NCI-H128 (cell line): Measurements from ENCODE around the gene TMEM37.

Experiments
- DNase-seq: peaks from one replicate; lab custom pipeline; 2025; ENCODE audit not compliant: unreplicated experiment; lab: John Stamatoyannopoulos, UW

TMEM37 gene

GRCh38 chr2:119432851-119433522, 1.3 kb downstream of the TMEM37 start:
- no peak for DNase-seq

- DNase-seq, result no peak
Observed at GRCh38 chr2:119433636-119434327, 2.1 kb downstream of the TMEM37 start.

- DNase-seq, result no peak
Observed at GRCh38 chr2:119434664-119435063, 3.0 kb downstream of the TMEM37 start.

- DNase-seq, result no peak
Observed at GRCh38 chr2:119435081-119435952, 3.7 kb downstream of the TMEM37 start.

GRCh38 chr2:119435953-119436297, 4.3 kb downstream of the TMEM37 start:
- DNase-seq, result no peak

GRCh38 chr2:119436993-119437772, 5.5 kb downstream of the TMEM37 start:
- no peak for DNase-seq

- DNase-seq, result no peak
Observed at GRCh38 chr2:119438128-119438656, 6.5 kb downstream of the TMEM37 start.

- DNase-seq, result no peak
Observed at GRCh38 chr2:119438726-119439284, 7.2 kb downstream of the TMEM37 start.

- DNase-seq, result no peak
Observed at GRCh38 chr2:119439574-119440500, 8.2 kb downstream of the TMEM37 start.

- no peak for DNase-seq
Observed at GRCh38 chr2:119440501-119440870, 8.8 kb downstream of the TMEM37 start.

GRCh38 chr2:119440873-119441272, 9.2 kb downstream of the TMEM37 start:
- no peak for DNase-seq

GRCh38 chr2:119441376-119442225, 9.9 kb downstream of the TMEM37 start:
- no peak for DNase-seq

- no peak for DNase-seq
Observed at GRCh38 chr2:119442226-119442619, 10.6 kb downstream of the TMEM37 start.

GRCh38 chr2:119442850-119443249, 11.2 kb downstream of the TMEM37 start:
- DNase-seq, result no peak

GRCh38 chr2:119446037-119446436, 14.4 kb downstream of the TMEM37 start:
- DNase-seq, result no peak

- DNase-seq, result no peak
Observed at GRCh38 chr2:119448427-119449141, 16.9 kb downstream of the TMEM37 start.

GRCh38 chr2:119449521-119449920, 17.9 kb downstream of the TMEM37 start:
- DNase-seq, result no peak
